SK-N-SH treated with all-trans-retinoic acid at 6 μM for 48 hours (cell line): ENCODE data around the gene SCPEP1.

ENCODE experiments used
- ARNTL ChIP-seq: fragments of 450-650 bp; formaldehyde crosslinking; IDR thresholded peaks from 2 replicates; pipeline ENCODE4 v1.5.0; 2020; ENCODE audit warnings: low read depth, mild to moderate bottlenecking, moderate library complexity, borderline replicate concordance
- BACH2 ChIP-seq: fragments of 250-450 bp; sonication (Bioruptor Pico); IDR thresholded peaks from 2 replicates; pipeline ENCODE4 v1.9.0; 2021; ENCODE audit warnings: mild to moderate bottlenecking, borderline replicate concordance
- CREB5 ChIP-seq: fragments of 250-450 bp; sonication (Bioruptor Pico); IDR thresholded peaks from 2 replicates; pipeline ENCODE4 v1.5.1; 2020; ENCODE audit warnings: low read depth, mild to moderate bottlenecking, moderate library complexity
- CSRNP3 ChIP-seq: fragments of 250-450 bp; sonication (Bioruptor Pico); IDR thresholded peaks from 2 replicates; pipeline ENCODE4 v1.5.1; 2021; ENCODE audit warnings: mild to moderate bottlenecking, moderate library complexity
- ISL1 ChIP-seq: fragments of 250-450 bp; sonication (Bioruptor Pico); IDR thresholded peaks from 2 replicates; pipeline ENCODE4 v2.1.2; 2022; ENCODE audit warnings: mild to moderate bottlenecking, moderate library complexity
- OSR1 ChIP-seq: fragments of 250-450 bp; sonication (Bioruptor Pico); IDR thresholded peaks from 2 replicates; pipeline ENCODE4 v1.8.0; 2022; ENCODE audit warnings: moderate library complexity, mild to moderate bottlenecking, inconsistent platforms
- PATZ1 ChIP-seq: fragments of 250-450 bp; sonication (Bioruptor Pico); IDR thresholded peaks from 2 replicates; pipeline ENCODE4 v1.8.0; 2020; ENCODE audit warnings: mild to moderate bottlenecking, moderate library complexity, borderline replicate concordance
- SNAI2 ChIP-seq: fragments of 250-450 bp; sonication (Bioruptor Pico); IDR thresholded peaks from 2 replicates; pipeline ENCODE4 v1.5.0; 2020; ENCODE audit warnings: mild to moderate bottlenecking, moderate library complexity
- ZC3H10 ChIP-seq: fragments of 250-450 bp; sonication (Bioruptor Pico); IDR thresholded peaks from 2 replicates; pipeline ENCODE4 v1.5.1; 2021; ENCODE audit warnings: mild to moderate bottlenecking, moderate library complexity
- ZFP3 ChIP-seq: fragments of 250-450 bp; sonication (Bioruptor Pico); IDR thresholded peaks from 2 replicates; pipeline ENCODE4 v1.5.0; 2020; ENCODE audit warnings: mild to moderate bottlenecking, moderate library complexity
- ZFP30 ChIP-seq: fragments of 450-650 bp; formaldehyde crosslinking; IDR thresholded peaks from 2 replicates; pipeline ENCODE4 v1.5.0; 2022; ENCODE audit warnings: mild to moderate bottlenecking, moderate library complexity
- TF ChIP-seq, protein P1 (sequence below): fragments of 250-450 bp; sonication (Bioruptor Pico); IDR thresholded peaks from 2 replicates; pipeline ENCODE4 v1.8.0; 2021; ENCODE audit warnings: low read depth, mild to moderate bottlenecking, moderate library complexity, borderline replicate concordance

DNA sequence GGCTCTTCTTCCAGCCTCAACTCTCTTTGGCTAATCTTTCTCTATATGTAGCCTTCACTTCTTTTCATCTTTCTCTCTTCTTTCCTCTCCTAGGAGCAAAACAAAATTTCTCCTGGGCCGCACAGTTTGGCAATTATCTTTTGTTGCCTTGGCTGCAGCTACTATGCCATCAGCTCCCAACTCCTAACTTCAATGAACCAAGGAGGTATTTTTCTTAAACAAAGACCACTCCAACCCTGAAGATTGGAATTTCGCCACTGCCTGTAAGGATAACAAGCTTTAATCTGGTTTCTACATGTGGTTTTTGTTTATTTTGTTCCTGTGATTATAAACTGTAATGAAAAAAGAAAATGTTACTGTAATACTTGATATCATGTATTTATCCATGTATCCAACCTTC is 2.3 kb upstream of the SCPEP1 start:
- TF ChIP-seq CSRNP3 (CRISPR knock-in tag): no peak
- no peak for TF ChIP-seq PATZ1 (CRISPR knock-in tag)
- no peak for TF ChIP-seq ZFP3 (CRISPR knock-in tag)
- TF ChIP-seq CREB5 (CRISPR knock-in tag): no peak
- no peak for TF ChIP-seq ZC3H10 (CRISPR knock-in tag)
- TF ChIP-seq, protein P1, sequence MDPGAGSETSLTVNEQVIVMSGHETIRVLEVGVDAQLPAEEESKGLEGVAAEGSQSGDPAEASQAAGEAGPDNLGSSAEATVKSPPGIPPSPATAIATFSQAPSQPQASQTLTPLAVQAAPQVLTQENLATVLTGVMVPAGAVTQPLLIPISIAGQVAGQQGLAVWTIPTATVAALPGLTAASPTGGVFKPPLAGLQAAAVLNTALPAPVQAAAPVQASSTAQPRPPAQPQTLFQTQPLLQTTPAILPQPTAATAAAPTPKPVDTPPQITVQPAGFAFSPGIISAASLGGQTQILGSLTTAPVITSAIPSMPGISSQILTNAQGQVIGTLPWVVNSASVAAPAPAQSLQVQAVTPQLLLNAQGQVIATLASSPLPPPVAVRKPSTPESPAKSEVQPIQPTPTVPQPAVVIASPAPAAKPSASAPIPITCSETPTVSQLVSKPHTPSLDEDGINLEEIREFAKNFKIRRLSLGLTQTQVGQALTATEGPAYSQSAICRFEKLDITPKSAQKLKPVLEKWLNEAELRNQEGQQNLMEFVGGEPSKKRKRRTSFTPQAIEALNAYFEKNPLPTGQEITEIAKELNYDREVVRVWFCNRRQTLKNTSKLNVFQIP: no peak
- no peak for TF ChIP-seq ZFP30 (CRISPR knock-in tag)
- TF ChIP-seq OSR1 (CRISPR knock-in tag): no peak
- no peak for TF ChIP-seq ISL1 (CRISPR knock-in tag)
- TF ChIP-seq BACH2: no peak
- no peak for TF ChIP-seq ARNTL
- no peak for TF ChIP-seq SNAI2 (CRISPR knock-in tag)
